GM19023 (cell line): ENCODE data around the gene PRSS56.

Experiments used
- ATAC-seq: cut with Tn5 transposase; IDR thresholded peaks from one replicate; pipeline ENCODE4 v1.9.1; 2021; ENCODE audit warnings: mild to moderate bottlenecking, moderate library complexity; ENCODE audit not compliant: unreplicated experiment

Gene PRSS56

DNA sequence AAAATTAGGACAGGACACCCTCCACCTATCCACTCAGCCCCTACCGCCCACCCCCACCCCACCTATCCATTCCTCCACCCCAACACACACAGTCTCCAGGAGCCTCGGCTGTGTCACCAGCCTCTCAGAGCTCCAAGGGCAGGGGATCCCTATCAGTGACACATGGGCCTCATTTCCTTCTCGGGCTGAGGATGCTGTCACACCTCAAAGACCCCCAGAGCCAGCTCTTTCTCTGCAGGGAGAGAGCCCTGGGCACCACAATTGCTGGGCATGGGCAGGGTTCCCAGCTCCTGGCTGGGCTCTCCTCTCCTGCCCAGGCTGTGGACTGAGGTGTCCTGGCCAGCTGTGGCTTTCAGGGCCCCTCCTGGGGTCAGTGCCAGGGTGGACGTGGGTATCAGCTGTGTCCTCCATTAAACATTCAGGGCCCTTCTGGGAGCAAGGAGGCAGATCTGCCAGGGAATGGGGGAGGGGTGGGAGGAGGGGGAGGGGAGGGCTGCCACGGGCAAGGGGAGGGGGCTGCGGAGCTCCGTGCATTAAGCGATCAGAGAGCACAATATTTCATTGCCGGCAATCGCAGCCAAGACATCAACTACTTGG, 18.3 kb upstream of the PRSS56 start:
- no peak for ATAC-seq

DNA sequence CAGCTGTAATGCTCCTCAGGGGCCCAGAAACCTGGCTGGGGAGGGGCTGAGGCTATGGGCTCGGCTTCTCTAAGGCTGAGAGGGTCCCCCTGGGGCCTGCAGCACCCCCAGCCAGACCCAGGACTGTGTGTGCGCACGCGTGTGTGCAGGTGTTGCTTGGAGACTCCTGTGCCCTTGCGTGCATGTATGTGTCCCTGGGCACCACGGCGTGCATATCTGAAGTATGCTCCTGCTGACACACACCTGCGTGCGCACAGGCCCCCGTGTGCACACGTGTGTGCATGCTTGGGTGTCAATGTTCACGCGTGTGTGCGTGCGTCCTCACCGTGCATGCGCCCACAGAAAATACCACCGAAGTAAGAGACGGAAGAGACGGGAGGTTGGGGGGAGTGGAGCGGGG, 17.7 kb upstream of the PRSS56 start:
- ATAC-seq: no peak

- ATAC-seq: no peak
Observed at GRCh38 chr2:232502911-232503808, 17.0 kb upstream of the PRSS56 start.

DNA sequence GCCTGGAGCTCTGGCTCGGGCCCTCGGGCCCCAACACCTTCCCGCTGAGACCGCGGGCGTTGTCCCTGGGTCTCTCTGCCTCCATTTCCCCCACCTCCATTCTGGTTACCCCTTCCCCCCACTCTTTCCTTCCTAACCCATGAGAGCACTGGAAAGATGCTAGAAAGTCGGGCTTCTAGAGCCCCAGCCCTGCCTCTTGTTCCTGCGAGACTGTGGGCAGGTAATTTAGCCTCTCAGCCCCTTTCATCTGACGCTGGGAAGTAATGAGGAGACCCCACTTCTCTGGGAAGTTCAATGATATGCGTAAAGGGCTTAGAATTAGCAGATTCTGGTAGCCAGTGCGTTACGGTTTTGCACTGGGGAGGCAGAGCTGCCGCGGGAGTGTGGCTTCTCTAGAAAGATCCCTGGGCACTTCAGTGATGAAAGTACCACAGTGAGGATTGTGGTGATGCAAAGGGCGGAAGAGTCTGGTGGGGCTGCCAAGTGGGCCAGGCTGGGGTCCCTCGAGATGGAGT, 16.3 kb upstream of the PRSS56 start:
- ATAC-seq: no peak

GRCh38 chr2:232504438-232504837, 15.8 kb upstream of the PRSS56 start:
- no peak for ATAC-seq

GRCh38 chr2:232505856-232506255, 14.3 kb upstream of the PRSS56 start:
- ATAC-seq: no peak

- no peak for ATAC-seq
Observed at GRCh38 chr2:232506709-232507108, 13.5 kb upstream of the PRSS56 start.

- no peak for ATAC-seq
Observed at GRCh38 chr2:232508251-232508650, 11.9 kb upstream of the PRSS56 start.

DNA sequence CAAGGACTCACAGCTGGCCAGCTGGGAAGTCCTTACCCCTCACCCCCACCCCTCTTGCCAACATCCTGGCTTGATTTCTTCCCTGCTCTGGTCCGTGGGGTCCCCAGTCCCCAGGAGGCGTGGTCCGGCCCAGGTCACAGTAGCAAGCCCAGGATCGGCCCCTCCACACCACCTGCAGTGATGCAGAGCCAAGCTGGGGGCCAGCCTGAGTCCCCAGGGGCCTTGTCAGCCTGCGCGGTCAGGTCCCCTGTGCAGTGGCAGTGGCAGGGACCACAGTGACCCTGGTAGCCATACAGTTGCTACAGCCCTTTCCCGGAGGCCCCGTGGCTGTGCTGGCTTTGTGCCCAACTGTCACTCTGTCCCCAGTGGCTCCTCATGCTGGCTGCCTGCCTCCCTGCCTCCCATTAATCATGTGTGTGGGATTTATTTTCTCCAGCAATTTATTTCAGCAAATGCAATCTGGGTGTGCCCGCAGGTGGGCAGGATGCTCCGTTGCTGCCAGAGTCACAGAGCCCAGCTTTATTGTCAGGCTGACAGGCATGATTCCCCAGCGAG, 8.8 kb upstream of the PRSS56 start:
- no peak for ATAC-seq

DNA sequence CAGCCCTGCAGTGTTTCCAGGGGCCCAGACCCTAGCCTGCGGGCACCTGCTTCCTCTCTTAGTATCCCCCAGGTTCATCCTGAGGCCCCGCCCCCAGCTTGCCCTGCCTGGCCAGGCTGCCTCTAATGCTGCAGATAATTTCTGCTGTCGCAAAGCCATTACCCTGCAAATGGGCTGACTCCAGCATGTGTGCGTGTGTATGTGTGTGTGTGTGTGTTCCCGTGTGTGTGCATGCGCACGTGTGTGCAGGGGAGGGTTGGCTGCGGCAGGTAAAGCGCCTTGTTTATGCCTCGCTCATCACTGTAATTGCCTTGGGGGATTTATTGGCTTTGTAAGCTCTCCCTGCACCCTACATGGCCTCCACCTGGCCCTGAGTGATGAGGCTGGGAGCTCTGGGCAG, 7.6 kb upstream of the PRSS56 start:
- no peak for ATAC-seq

GRCh38 chr2:232513353-232513752, 6.8 kb upstream of the PRSS56 start:
- ATAC-seq: no peak

GRCh38 chr2:232515639-232516038, 4.5 kb upstream of the PRSS56 start:
- no peak for ATAC-seq

- no peak for ATAC-seq
Observed at GRCh38 chr2:232516551-232516950, 3.6 kb upstream of the PRSS56 start.

DNA sequence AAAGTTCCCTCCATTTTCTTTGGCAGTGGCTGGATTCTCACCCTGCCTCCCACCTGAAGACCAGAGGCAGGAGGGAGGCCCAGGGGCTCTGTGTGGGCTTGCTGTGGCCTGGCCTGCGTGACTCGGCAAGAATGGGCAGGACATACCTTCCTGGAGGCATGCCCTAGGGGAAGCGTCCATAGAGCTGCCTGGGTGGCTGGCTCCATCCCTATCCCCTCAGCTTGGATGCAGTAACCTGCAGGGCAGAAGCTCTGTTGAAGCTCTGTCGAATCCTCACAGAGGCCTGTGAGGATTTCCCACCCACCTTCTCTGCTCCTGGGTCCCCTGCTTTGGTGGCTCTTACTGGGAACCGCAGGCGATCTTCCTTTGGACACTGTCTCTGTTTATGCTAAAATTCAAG, 1.3 kb upstream of the PRSS56 start:
- no peak for ATAC-seq

GRCh38 chr2:232520489-232520888, 301 bp downstream of the PRSS56 start:
- no peak for ATAC-seq

- ATAC-seq: no peak
Observed at GRCh38 chr2:232521098-232521497, 910 bp downstream of the PRSS56 start.

- ATAC-seq: no peak
Observed at GRCh38 chr2:232521959-232522622, 1.9 kb downstream of the PRSS56 start.

GRCh38 chr2:232522623-232523401, 2.6 kb downstream of the PRSS56 start:
- ATAC-seq: no peak

DNA sequence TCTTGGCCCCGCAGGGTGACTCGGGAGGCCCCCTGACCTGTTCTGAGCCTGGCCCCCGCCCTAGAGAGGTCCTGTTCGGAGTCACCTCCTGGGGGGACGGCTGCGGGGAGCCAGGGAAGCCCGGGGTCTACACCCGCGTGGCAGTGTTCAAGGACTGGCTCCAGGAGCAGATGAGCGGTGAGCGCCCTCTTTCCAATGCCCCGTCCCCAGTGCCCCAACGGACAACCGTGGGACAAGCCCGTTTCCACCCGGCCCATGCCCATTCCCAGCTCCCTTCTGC, 3.2 kb downstream of the PRSS56 start:
- no peak for ATAC-seq

- no peak for ATAC-seq
Observed at GRCh38 chr2:232523682-232524597, 3.8 kb downstream of the PRSS56 start.
